GM21717 (cell line): Measurements from ENCODE around the gene STXBP6.
"Not testable (repeated sequence)": the region's sequence is repeated elsewhere in the genome, so short reads cannot be mapped to it uniquely, and the experiment has no call there.

Experiments
- ATAC-seq: cut with Tn5 transposase; IDR thresholded peaks from one replicate; pipeline ENCODE4 v1.9.1; 2021; ENCODE audit warnings: mild to moderate bottlenecking, moderate library complexity; ENCODE audit not compliant: unreplicated experiment

STXBP6 gene

GRCh38 chr14:24813819-24814259 lies 236.1 kb downstream of the STXBP6 start:
- ATAC-seq = no peak

- ATAC-seq = no peak
Measured at GRCh38 chr14:24813089-24813815, 236.7 kb downstream of the STXBP6 start.

GRCh38 chr14:24809135-24809534 lies 240.8 kb downstream of the STXBP6 start:
- ATAC-seq = no peak

- ATAC-seq = no peak
Measured at GRCh38 chr14:24808412-24808811, 241.5 kb downstream of the STXBP6 start.

- no peak for ATAC-seq
Measured at GRCh38 chr14:24806061-24806678, 243.8 kb downstream of the STXBP6 start.

GRCh38 chr14:24804552-24805212 lies 245.3 kb downstream of the STXBP6 start:
- ATAC-seq = no peak

- no peak for ATAC-seq
Measured at GRCh38 chr14:24803933-24804494, 245.9 kb downstream of the STXBP6 start.

- ATAC-seq = not testable (repeated sequence)
Measured at GRCh38 chr14:24803426-24803825, 246.5 kb downstream of the STXBP6 start.

- no peak for ATAC-seq
Measured at GRCh38 chr14:24802236-24802635, 247.7 kb downstream of the STXBP6 start.

- ATAC-seq = no peak
Measured at GRCh38 chr14:24801024-24801423, 248.9 kb downstream of the STXBP6 start.

- no peak for ATAC-seq
Measured at GRCh38 chr14:24798911-24799462, 251.0 kb downstream of the STXBP6 start.

- no peak for ATAC-seq
Measured at GRCh38 chr14:24795406-24795805, 254.5 kb downstream of the STXBP6 start.

- no peak for ATAC-seq
Measured at GRCh38 chr14:24794644-24795305, 255.2 kb downstream of the STXBP6 start.

GRCh38 chr14:24790196-24790595 lies 259.8 kb downstream of the STXBP6 start:
- ATAC-seq = no peak

GRCh38 chr14:24789378-24789884 lies 260.5 kb downstream of the STXBP6 start:
- no peak for ATAC-seq

GRCh38 chr14:24785698-24786097 lies 264.2 kb downstream of the STXBP6 start:
- ATAC-seq = no peak

- no peak for ATAC-seq
Measured at GRCh38 chr14:24784981-24785380, 265.0 kb downstream of the STXBP6 start.

GRCh38 chr14:24783791-24784190 lies 266.2 kb downstream of the STXBP6 start:
- no peak for ATAC-seq

GRCh38 chr14:24780281-24780680 lies 269.7 kb downstream of the STXBP6 start:
- ATAC-seq = no peak

- no peak for ATAC-seq
Measured at GRCh38 chr14:24777678-24778077, 272.3 kb downstream of the STXBP6 start.

- no peak for ATAC-seq
Measured at GRCh38 chr14:24775950-24776349, 274.0 kb downstream of the STXBP6 start.
